Chondrocyte (in vitro differentiated cells): ENCODE measurements around the gene SCPEP1. TPM values are rescaled to one million over a fixed set of nuclear protein-coding genes. Genes with fewer than 3 reads are reported as not detected.
"Not testable (repeated sequence)": the region's sequence is repeated elsewhere in the genome, so short reads cannot be mapped to it uniquely, and the experiment has no call there.

Experiments
- DNase-seq: peaks from one replicate; pipeline ENCODE4 v3.0.0; 2021; ENCODE audit warnings: mixed read lengths, low spot score
- H3K27ac Mint-ChIP-seq: one replicate; pipeline ENCODE4 v1.8.0; 2021; ENCODE audit warnings: mild to moderate bottlenecking, moderate library complexity, mixed read lengths; ENCODE audit not compliant: unreplicated experiment
- H3K27me3 Mint-ChIP-seq: 2 replicates; pipeline ENCODE4 v1.8.0; 2021; ENCODE audit warnings: low read depth, mixed read lengths
- H3K36me3 Mint-ChIP-seq: 2 replicates; pipeline ENCODE4 v1.8.0; 2021; ENCODE audit warnings: low read depth, mixed read lengths
- H3K4me1 Mint-ChIP-seq: 2 replicates; pipeline ENCODE4 v1.8.0; 2021; ENCODE audit warnings: low read depth, mild to moderate bottlenecking, mixed read lengths
- H3K4me3 Mint-ChIP-seq: one replicate; pipeline ENCODE4 v1.8.0; 2021; ENCODE audit warnings: mild to moderate bottlenecking, moderate library complexity, mixed read lengths; ENCODE audit not compliant: unreplicated experiment
- H3K9me3 Mint-ChIP-seq: 2 replicates; pipeline ENCODE4 v1.8.0; 2021; ENCODE audit warnings: low read depth, mixed read lengths
- total RNA-seq: library from RNA; stranded (reverse); gene quantifications from 3 replicates; pipeline ENCODE4 v1.2.1, GENCODE V29; 2021
- TF ChIP-seq, protein P1 (sequence below): fragments of 200-600 bp; sonication (generic); IDR thresholded peaks from 2 replicates; pipeline ENCODE4 v1.5.0; 2021; ENCODE audit warnings: antibody characterized with exemption, mild to moderate bottlenecking, moderate library complexity

Gene SCPEP1
- total RNA-seq, 1 donor from 2014 or later: 50.8 TPM

DNA sequence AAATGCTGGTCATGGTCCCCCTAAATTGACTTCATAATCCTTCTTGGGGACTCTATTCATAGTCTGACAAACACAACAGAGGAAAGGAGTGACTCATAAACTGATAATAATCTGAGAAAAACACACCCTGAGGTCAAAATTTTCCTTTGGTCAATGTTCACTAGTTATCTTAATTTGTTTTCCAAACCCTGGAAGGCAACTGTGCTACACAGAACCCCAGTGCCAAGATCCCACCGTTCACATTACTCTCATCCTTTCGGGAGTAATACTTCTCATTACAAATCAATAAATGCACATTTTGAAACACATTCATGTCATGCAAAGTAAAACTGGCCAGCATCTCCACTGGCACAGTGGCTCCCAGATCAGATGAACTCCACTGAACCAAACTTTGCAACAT, 40.2 kb upstream of the SCPEP1 start:
- Mint-ChIP-seq H3K4me1 (no peaks in the 10 kb centered on the region), H3K27me3 (no peaks in the 10 kb centered on the region), H3K4me3 (no peak overlapping the region), H3K9me3 (no peaks in the 10 kb centered on the region), H3K27ac (no peak overlapping the region), H3K36me3 (peaks cover 22% of the 10 kb centered on the region)
- TF ChIP-seq, protein P1, sequence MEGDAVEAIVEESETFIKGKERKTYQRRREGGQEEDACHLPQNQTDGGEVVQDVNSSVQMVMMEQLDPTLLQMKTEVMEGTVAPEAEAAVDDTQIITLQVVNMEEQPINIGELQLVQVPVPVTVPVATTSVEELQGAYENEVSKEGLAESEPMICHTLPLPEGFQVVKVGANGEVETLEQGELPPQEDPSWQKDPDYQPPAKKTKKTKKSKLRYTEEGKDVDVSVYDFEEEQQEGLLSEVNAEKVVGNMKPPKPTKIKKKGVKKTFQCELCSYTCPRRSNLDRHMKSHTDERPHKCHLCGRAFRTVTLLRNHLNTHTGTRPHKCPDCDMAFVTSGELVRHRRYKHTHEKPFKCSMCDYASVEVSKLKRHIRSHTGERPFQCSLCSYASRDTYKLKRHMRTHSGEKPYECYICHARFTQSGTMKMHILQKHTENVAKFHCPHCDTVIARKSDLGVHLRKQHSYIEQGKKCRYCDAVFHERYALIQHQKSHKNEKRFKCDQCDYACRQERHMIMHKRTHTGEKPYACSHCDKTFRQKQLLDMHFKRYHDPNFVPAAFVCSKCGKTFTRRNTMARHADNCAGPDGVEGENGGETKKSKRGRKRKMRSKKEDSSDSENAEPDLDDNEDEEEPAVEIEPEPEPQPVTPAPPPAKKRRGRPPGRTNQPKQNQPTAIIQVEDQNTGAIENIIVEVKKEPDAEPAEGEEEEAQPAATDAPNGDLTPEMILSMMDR: no peak
- DNase-seq: no peak

DNA sequence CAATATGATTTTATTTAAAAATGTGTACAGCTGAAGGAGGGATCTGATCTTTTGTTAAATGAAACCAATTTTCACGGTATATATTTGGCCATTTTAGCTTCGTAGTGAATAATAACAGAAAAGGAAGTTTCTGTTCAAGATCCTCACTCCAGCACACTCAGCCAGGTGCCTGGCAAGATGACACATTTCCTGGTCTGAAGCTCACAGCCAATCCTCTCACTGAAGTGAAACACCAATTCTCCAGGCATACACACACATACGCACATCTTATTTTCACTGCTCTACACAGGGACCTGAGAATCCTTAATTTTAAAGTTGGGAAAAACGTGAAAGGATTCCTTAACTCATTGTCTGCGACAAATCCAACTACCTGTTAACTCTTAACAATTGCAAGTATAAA, 39.7 kb upstream of the SCPEP1 start:
- peaks cover 22% of the 10 kb centered on the region for H3K36me3 Mint-ChIP-seq
- not testable (repeated sequence) for DNase-seq, H3K27me3 Mint-ChIP-seq, H3K27ac Mint-ChIP-seq, H3K9me3 Mint-ChIP-seq, H3K4me1 Mint-ChIP-seq, H3K4me3 Mint-ChIP-seq

DNA sequence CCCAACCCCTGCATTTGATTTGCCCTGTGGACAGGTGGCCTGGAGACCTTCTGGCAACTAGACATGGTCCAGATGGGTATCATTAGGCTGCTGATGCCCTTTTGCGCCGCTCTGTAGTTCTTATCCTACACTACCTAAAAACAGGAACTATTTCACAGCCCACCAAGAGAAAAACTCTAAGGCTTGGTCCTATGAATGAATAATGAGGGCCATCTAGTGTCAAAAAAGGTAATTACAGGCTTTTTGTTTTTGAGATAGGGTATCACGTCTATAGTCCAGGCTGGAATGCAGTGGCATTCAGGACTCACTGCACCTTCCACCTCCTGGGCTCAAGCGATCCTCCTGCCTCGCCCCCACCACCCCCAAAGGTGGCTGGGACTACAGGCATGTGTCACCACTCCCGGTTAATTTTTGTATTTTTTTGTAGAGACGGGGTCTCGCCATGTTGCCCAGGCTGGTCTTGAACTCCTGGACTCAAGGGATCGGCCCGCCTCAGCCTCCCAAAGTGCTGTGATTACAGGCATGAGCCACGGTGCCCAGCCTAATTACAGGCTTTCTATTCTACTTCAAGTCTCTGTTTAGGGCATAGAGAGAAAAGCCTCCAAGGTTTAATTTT, 38.0 kb upstream of the SCPEP1 start:
- TF ChIP-seq, protein P1: peak; percentile 89
- H3K4me1 Mint-ChIP-seq: no peaks in the 10 kb centered on the region
- DNase-seq: no peak
- H3K36me3 Mint-ChIP-seq: peaks cover 20% of the 10 kb centered on the region
- H3K4me3 Mint-ChIP-seq: no peak overlapping the region
- H3K27ac Mint-ChIP-seq: no peak overlapping the region
- no peaks in the 10 kb centered on the region for H3K9me3 Mint-ChIP-seq
- H3K27me3 Mint-ChIP-seq: no peaks in the 10 kb centered on the region

DNA sequence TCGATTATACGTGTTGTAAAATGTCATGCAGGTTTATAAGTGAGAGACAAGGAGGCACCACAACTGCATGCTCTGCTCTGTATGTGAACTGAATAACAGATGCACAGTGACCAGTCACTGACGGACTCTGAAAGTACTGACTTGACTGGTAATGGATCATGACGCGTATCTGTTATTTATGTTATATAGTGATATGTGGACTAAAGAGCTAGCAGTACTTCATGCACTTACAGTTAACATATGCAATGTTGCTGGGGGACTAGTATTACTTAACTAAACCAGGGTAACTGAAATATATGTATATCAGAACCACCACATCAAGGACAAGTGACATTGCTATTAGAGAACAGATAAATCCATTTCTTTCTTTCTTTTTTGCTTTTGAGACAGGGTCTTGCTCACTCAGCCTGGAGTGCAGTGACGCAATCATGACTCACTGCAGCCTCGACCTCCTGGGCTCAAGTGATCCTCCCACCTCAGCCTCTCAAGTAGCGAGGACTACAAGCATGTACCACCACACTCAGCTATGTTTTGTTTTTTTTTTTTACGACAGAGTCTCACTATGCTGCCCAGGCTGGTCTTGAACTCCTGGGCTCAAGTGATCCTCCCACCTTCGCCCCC, 34.3 kb upstream of the SCPEP1 start:
- TF ChIP-seq, protein P1: no peak
- Mint-ChIP-seq H3K4me3 (no peak overlapping the region), H3K36me3 (peaks cover 14% of the 10 kb centered on the region), H3K27me3 (no peaks in the 10 kb centered on the region), H3K4me1 (no peaks in the 10 kb centered on the region), H3K27ac (no peak overlapping the region), H3K9me3 (no peaks in the 10 kb centered on the region)
- no peak for DNase-seq

DNA sequence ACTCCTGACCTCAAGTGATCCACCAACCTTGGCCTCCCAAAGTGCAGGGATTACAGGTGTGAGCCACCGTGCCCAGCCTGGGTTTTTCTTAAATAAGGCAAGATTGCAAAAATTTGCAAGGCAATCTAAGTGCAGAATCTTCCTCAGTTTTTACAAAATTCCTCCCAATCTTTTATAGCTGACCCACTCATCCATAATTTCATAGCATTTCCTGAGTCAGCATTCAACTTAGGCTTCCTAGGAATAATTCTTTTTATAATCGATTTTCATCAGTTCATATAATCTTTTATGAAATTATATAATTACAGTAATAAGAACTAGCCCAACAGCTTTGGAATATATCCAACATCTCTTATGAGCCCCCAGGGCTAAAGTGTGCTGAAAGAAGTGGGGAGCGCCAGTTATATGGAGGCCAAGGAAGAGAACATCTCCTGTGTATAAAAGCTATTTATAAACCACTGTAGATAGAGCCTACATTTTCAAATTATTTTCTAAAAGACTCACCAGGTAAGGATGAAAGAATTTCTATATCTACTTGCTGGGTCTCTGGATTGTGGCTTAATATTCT, 31.9 kb upstream of the SCPEP1 start:
- no peaks in the 10 kb centered on the region for H3K9me3 Mint-ChIP-seq
- no peaks in the 10 kb centered on the region for H3K27me3 Mint-ChIP-seq
- H3K4me1 Mint-ChIP-seq: no peaks in the 10 kb centered on the region
- DNase-seq: no peak
- no peak overlapping the region for H3K4me3 Mint-ChIP-seq
- H3K27ac Mint-ChIP-seq: no peak overlapping the region
- H3K36me3 Mint-ChIP-seq: peaks cover 24% of the 10 kb centered on the region
- TF ChIP-seq, protein P1: no peak
